HCT116 (cell line): ENCODE data around the gene LRRK1. TPM values are rescaled to one million over a fixed set of nuclear protein-coding genes. Genes with fewer than 3 reads are reported as not detected.

ENCODE experiments used
- ATAC-seq: fragments of 200-7000 bp; cut with Tn5 transposase; 2 replicates; pipeline ENCODE4 v1.9.1; 2020; ENCODE audit warnings: mild to moderate bottlenecking, moderate library complexity
- BruUV-seq: library from RNA; stranded (reverse); fragments of 400-500 nt; replicated peaks from 2 replicates; lab custom pipeline; 2021; lab: Mats Ljungman, UMichigan
- CTCF ChIA-PET: fragments of 300-600 bp; sonication (Branson Sonifier 250); formaldehyde crosslinking; loops from one replicate; lab custom pipeline; 2021; ENCODE audit warnings: antibody characterized with exemption; lab: Charles Lee
- POLR2A ChIA-PET: fragments of 300-600, 350-600 bp; sonication (Branson Sonifier 250); formaldehyde crosslinking; loops from one replicate; lab custom pipeline; 2021; ENCODE audit warnings: antibody characterized with exemption; lab: Charles Lee
- RAD21 ChIA-PET, 2 experiments: fragments of 300-600 bp; sonication (Branson Sonifier 250); formaldehyde crosslinking; loops; one replicate each; lab custom pipeline; 2023; ENCODE audit warnings: low total read pairs in 2 of 2; ENCODE audit not compliant: uncharacterized antibody in 2 of 2, unreplicated experiment in 2 of 2, low non-redundant PET in 1 of 2; lab: Charles Lee
- DNase-seq: peaks from one replicate; pipeline ENCODE4 v3.0.0-alpha.2; 2010; ENCODE audit warnings: low read depth, low spot score
- H2AFZ ChIP-seq: fragments of 200-600 bp; shearing (Covaris generic), sonication (generic); 2 replicates; pipeline ENCODE4 v1.6.1; 2017; ENCODE audit warnings: low read depth, mixed run types, mixed read lengths, antibody characterized with exemption, low read length; ENCODE audit not compliant: poor library complexity, severe bottlenecking
- H3K27ac ChIP-seq: 2 replicates; pipeline ENCODE4 v1.5.1; 2012; ENCODE audit warnings: low read depth, low read length
- H3K27me3 ChIP-seq: fragments of 200-600 bp; sonication (generic); 2 replicates; pipeline ENCODE4 v1.6.1; 2016; ENCODE audit warnings: mixed run types, low read length, mixed read lengths; ENCODE audit not compliant: insufficient read depth
- H3K36me3 ChIP-seq, 2 experiments: fragments of 200-500 bp in 1 of 2; fragments of 200-600 bp in 1 of 2; sonication (Bioruptor generic) in 1 of 2; sonication (generic) in 1 of 2; 2 replicates each; pipeline versions ENCODE4 v1.5.1 to v1.6.1; 2014 to 2016; ENCODE audit warnings: low read length in 2 of 2, inconsistent platforms in 1 of 2, mixed read lengths in 1 of 2, mixed run types in 1 of 2; ENCODE audit not compliant: insufficient read depth in 2 of 2, control insufficient read depth in 1 of 2
- H3K4me1 ChIP-seq, 2 experiments: fragments of 200-600 bp in 1 of 2; sonication (generic) in 1 of 2; 2 replicates each; pipeline versions ENCODE4 v1.5.1 to v1.6.1; 2012 to 2017; ENCODE audit warnings: low read length in 2 of 2, inconsistent platforms in 1 of 2, mild to moderate bottlenecking in 1 of 2, mixed read lengths in 1 of 2, mixed run types in 1 of 2, moderate library complexity in 1 of 2; ENCODE audit not compliant: insufficient read depth in 2 of 2, control insufficient read depth in 1 of 2
- H3K4me2 ChIP-seq: fragments of 200-600 bp; sonication (generic); 2 replicates; pipeline ENCODE4 v1.6.1; 2017; ENCODE audit warnings: mixed run types, low read length, mixed read lengths
- H3K4me3 ChIP-seq, 2 experiments: fragments of 200-600 bp in 1 of 2; sonication (generic) in 1 of 2; replicated peaks in 1 of 2; 2 replicates each; pipeline ENCODE4 v1.5.1; 2011 to 2016; ENCODE audit warnings: low read length in 2 of 2, control low read depth in 1 of 2, low read depth in 1 of 2, mild to moderate bottlenecking in 1 of 2, mixed read lengths in 1 of 2, mixed run types in 1 of 2
- H3K79me2 ChIP-seq: fragments of 200-600 bp; sonication (generic); 2 replicates; pipeline ENCODE4 v1.6.1; 2017; ENCODE audit warnings: mild to moderate bottlenecking, mixed run types, low read length, moderate library complexity, mixed read lengths; ENCODE audit not compliant: insufficient read depth
- H3K9ac ChIP-seq: fragments of 200-600 bp; sonication (generic); 2 replicates; pipeline ENCODE4 v1.6.1; 2016; ENCODE audit warnings: low read length, mixed read lengths
- H3K9me2 ChIP-seq: fragments of 200-600 bp; sonication (generic), shearing (Covaris generic); 2 replicates; pipeline ENCODE4 v1.6.1; 2017; ENCODE audit warnings: mixed run types, mild to moderate bottlenecking, moderate library complexity; ENCODE audit not compliant: insufficient read depth
- H3K9me3 ChIP-seq, 2 experiments: fragments of 200-500 bp in 1 of 2; fragments of 200-600 bp in 1 of 2; sonication (Bioruptor generic) in 1 of 2; sonication (generic) in 1 of 2; 2 replicates each; pipeline ENCODE4 v1.6.1; 2014 to 2017; ENCODE audit warnings: low read length in 2 of 2, mixed read lengths in 2 of 2, inconsistent platforms in 1 of 2, low read depth in 1 of 2, mild to moderate bottlenecking in 1 of 2, mixed run types in 1 of 2, moderate library complexity in 1 of 2; ENCODE audit not compliant: control insufficient read depth in 1 of 2, insufficient read depth in 1 of 2
- H4K20me1 ChIP-seq: fragments of 200-600 bp; sonication (generic), shearing (Covaris generic); 2 replicates; pipeline ENCODE4 v1.6.1; 2017; ENCODE audit warnings: mixed run types, mild to moderate bottlenecking, moderate library complexity; ENCODE audit not compliant: insufficient read depth
- ATF3 ChIP-seq: IDR thresholded peaks from 2 replicates; pipeline ENCODE4 v1.6.1; 2012
- CEBPB ChIP-seq: IDR thresholded peaks from 2 replicates; pipeline ENCODE4 v1.6.1; 2012; ENCODE audit warnings: low read depth
- CTCF ChIP-seq, 3 experiments: fragments of 200-600 bp in 1 of 3; sonication (generic) in 1 of 3; IDR thresholded peaks in 2 of 3; conservative IDR thresholded peaks in 1 of 3; 2 replicates each; pipeline ENCODE4 v1.5.1; 2012 to 2017; ENCODE audit warnings: low read depth in 2 of 3, low read length in 2 of 3, antibody characterized with exemption in 1 of 3, borderline replicate concordance in 1 of 3, control low read depth in 1 of 3, mild to moderate bottlenecking in 1 of 3, mixed read lengths in 1 of 3, mixed run types in 1 of 3, moderate library complexity in 1 of 3; ENCODE audit not compliant: insufficient read depth in 1 of 3
- ELF1 ChIP-seq: IDR thresholded peaks from 2 replicates; pipeline ENCODE4 v1.6.1; 2012; ENCODE audit warnings: low read depth, borderline replicate concordance
- EZH2 ChIP-seq: fragments of 200-600 bp; sonication (generic); IDR thresholded peaks from 2 replicates; pipeline ENCODE4 v1.6.1; 2017; ENCODE audit warnings: antibody characterized with exemption, mixed run types
- JUND ChIP-seq: IDR thresholded peaks from 2 replicates; pipeline ENCODE4 v1.6.1; 2012
- POLR2A ChIP-seq: IDR thresholded peaks from 2 replicates; pipeline ENCODE4 v1.7.0; 2011; ENCODE audit warnings: borderline replicate concordance; ENCODE audit not compliant: insufficient read depth, insufficient read length; ENCODE audit errors: extremely low read depth
- SIN3A ChIP-seq: IDR thresholded peaks from 2 replicates; pipeline ENCODE4 v1.6.1; 2012; ENCODE audit warnings: low read depth
- SP1 ChIP-seq: IDR thresholded peaks from 2 replicates; pipeline ENCODE4 v1.6.1; 2012; ENCODE audit warnings: low read depth
- TCF7L2 ChIP-seq: IDR thresholded peaks from 2 replicates; pipeline ENCODE4 v1.7.0; 2011; ENCODE audit warnings: borderline replicate concordance, inconsistent platforms; ENCODE audit not compliant: insufficient read depth, insufficient read length; ENCODE audit errors: extremely low read depth
- YY1 ChIP-seq: IDR thresholded peaks from 2 replicates; pipeline ENCODE4 v1.6.1; 2011; ENCODE audit warnings: low read length, low read depth, moderate library complexity, mild to moderate bottlenecking; ENCODE audit not compliant: insufficient replicate concordance; ENCODE audit errors: extremely low read depth
- ZBTB33 ChIP-seq: IDR thresholded peaks from 2 replicates; pipeline ENCODE4 v1.6.1; 2011; ENCODE audit warnings: mild to moderate bottlenecking, low read length, moderate library complexity; ENCODE audit not compliant: insufficient replicate concordance; ENCODE audit errors: extremely low read depth
- ZNF274 ChIP-seq: fragments of 200-500 bp; sonication (Bioruptor generic); IDR thresholded peaks from 2 replicates; pipeline ENCODE4 v1.6.1; 2014; ENCODE audit warnings: mild to moderate bottlenecking, low read depth, low read length, inconsistent platforms
- intact Hi-C: fragments of 100-400 bp; cut with micrococcal nuclease; formaldehyde crosslinking; loops from 2 replicates; pipeline ENCODE4 v1.10.0; 2022
- total RNA-seq: library from RNA; stranded (reverse); gene quantifications from one replicate; pipeline ENCODE4 v1.2.1, GENCODE V29; 2021; ENCODE audit not compliant: unreplicated experiment

LRRK1 gene
- total RNA-seq, 1 experiment from 2014 or later: 21.6 TPM

- Histone ChIP-seq H3K4me2 (no peak overlapping the region), H4K20me1 (no peaks in the 10 kb centered on the region), H3K9me3 (no peaks in the 10 kb centered on the region), H3K27ac (no peak overlapping the region), H3K36me3 (no peaks in the 10 kb centered on the region), H2AFZ (no peak overlapping the region), H3K27me3 (no peaks in the 10 kb centered on the region), H3K4me3 (no peak overlapping the region), H3K9ac (no peak overlapping the region), H3K4me1 (peaks cover 0 to 9% of the 10 kb centered on the region in 2 experiments; a peak in 1 of 4 replicates), H3K79me2 (no peaks in the 10 kb centered on the region), H3K9me2 (no peaks in the 10 kb centered on the region)
- BruUV-seq: no TSS peak
- CTCF ChIA-PET: no interaction called here
- POLR2A ChIA-PET: no interaction called here
- TF ChIP-seq SIN3A (no peak), JUND (no peak), ZNF274 (no peak), SP1 (no peak), TCF7L2 (no peak), CTCF (IDR thresholded peaks at IDR 0.05 in 2 of 3, conservative IDR thresholded peaks at IDR 0.05 in 1 of 3; ENCODE audit: borderline replicate concordance in 1 of 3, insufficient read depth in 1 of 3, low read depth in 2 of 3, low read length in 2 of 3) (no peak), ELF1 (no peak), EZH2 (no peak), YY1 (no peak)
- ATAC-seq: no peak
- RAD21 ChIA-PET: no interaction called here
- no peak for DNase-seq
- intact Hi-C loops: no loop called here
These were observed 173.7 kb downstream of the LRRK1 start for GRCh38 chr15:101092867-101093202.

GRCh38 chr15:101093958-101094357 lies 174.8 kb downstream of the LRRK1 start:
- H2AFZ ChIP-seq: no peak overlapping the region
- ChIA-PET RAD21 (no interaction called here), POLR2A (no interaction called here), CTCF (no interaction called here)
- H3K9me3 ChIP-seq: no peaks in the 10 kb centered on the region
- H3K36me3 ChIP-seq: no peaks in the 10 kb centered on the region
- no peaks in the 10 kb centered on the region for H4K20me1 ChIP-seq
- H3K27ac ChIP-seq: no peak overlapping the region
- DNase-seq (no peak), ATAC-seq (no peak)
- H3K9ac ChIP-seq: no peak overlapping the region
- no peaks in the 10 kb centered on the region for H3K9me2 ChIP-seq
- H3K4me2 ChIP-seq: no peak overlapping the region
- intact Hi-C loops: no loop called here
- no peak overlapping the region for H3K4me3 ChIP-seq
- H3K27me3 ChIP-seq: no peaks in the 10 kb centered on the region
- H3K4me1 ChIP-seq: peaks cover 0 to 4% of the 10 kb centered on the region in 2 experiments; a peak in 1 of 4 replicates
- no peaks in the 10 kb centered on the region for H3K79me2 ChIP-seq
- no TSS peak for BruUV-seq
- TF ChIP-seq ZNF274 (no peak), ELF1 (no peak), ATF3 (no peak), CEBPB (no peak), CTCF (IDR thresholded peaks at IDR 0.05 in 2 of 3, conservative IDR thresholded peaks at IDR 0.05 in 1 of 3; ENCODE audit: borderline replicate concordance in 1 of 3, insufficient read depth in 1 of 3, low read depth in 2 of 3, low read length in 2 of 3) (no peak), TCF7L2 (no peak), ZBTB33 (no peak), POLR2A (no peak), EZH2 (no peak)
